GM18909 (cell line): ENCODE data around the gene PIK3C3.

Experiments
- ATAC-seq: cut with Tn5 transposase; IDR thresholded peaks from one replicate; pipeline ENCODE4 v1.9.1; 2021; ENCODE audit warnings: mild to moderate bottlenecking; ENCODE audit not compliant: unreplicated experiment, poor library complexity

The PIK3C3 gene

DNA sequence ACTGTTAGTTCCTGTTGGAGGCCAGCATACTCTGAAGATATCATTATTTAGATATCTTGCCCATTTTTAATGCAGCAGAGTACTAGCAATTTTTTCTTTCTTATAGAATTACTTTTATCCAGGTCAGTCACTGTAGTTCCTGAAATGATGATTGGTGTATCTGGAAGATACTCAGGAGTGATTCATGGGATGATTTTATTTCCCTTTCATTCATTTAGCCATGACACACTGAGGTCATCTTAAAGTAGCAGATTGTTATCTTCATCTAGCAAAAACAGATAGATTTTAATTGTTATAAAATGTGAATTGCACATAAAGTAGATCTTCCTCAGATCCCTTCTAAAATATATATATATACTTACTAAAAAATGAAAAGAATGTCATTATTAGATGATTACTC is 109.1 kb downstream of the PIK3C3 start:
- no peak for ATAC-seq

GRCh38 chr18:42067518-42067917 is 112.5 kb downstream of the PIK3C3 start:
- ATAC-seq = no peak

DNA sequence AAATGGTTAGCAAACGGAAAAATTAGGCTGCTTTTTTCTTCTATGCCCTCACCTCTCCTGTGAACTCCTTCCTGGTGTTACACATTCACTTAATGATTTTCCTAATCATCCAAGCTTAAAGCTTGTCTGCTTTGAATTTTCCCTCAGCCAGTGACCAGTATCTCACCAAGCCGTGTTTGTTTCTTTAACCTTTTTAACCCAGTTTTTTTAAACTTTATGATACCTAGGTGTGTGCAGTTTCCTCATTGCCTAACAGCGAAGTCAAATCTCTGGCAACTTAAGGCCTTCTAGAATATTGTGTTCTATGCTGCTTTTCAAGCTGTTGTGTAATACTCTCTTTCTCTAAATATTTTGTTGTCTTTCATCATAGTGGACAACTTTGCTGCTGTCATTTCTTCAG is 113.0 kb downstream of the PIK3C3 start:
- no peak for ATAC-seq

DNA sequence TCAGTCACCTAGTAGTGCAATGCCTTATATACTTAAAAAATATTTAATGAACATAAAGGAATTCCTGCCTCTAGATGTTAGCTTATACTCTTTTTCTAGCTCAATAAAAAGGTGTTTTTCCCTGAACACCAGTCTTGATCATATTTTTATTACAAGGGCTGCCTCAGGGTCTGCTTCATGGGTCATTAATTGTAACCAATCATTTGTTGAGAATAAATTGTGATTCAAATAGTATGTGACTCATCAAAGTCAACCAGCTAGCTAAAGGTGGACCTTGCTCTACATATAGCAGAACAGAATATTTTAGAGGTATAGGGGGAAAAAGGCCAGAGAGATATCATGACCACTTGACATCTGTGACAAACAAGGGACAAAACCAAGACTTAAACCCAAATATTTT is 114.0 kb downstream of the PIK3C3 start:
- ATAC-seq = no peak

GRCh38 chr18:42072407-42072806 is 117.4 kb downstream of the PIK3C3 start:
- no peak for ATAC-seq

GRCh38 chr18:42074704-42075103 is 119.7 kb downstream of the PIK3C3 start:
- ATAC-seq = no peak

DNA sequence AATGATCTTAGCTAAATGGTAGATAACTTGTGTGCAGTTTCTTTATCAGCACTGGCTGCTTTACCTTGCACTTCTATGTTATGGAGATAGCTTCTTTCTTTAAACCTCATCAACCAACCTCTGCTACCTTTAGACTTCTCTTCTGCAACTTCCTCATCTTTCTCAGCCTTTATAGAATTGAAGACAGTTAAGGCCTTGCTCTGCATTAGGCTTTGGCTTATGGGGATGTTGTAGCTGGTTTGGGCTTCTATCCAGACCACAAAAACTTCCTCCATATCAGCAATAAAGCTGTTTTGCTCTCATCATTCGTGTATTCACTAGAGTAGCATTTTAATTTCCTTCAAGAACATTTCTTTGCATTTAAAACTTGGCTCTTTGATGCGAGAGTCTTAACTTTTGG is 123.7 kb downstream of the PIK3C3 start:
- ATAC-seq = no peak

GRCh38 chr18:42080340-42080739 is 125.3 kb downstream of the PIK3C3 start:
- ATAC-seq = no peak

DNA sequence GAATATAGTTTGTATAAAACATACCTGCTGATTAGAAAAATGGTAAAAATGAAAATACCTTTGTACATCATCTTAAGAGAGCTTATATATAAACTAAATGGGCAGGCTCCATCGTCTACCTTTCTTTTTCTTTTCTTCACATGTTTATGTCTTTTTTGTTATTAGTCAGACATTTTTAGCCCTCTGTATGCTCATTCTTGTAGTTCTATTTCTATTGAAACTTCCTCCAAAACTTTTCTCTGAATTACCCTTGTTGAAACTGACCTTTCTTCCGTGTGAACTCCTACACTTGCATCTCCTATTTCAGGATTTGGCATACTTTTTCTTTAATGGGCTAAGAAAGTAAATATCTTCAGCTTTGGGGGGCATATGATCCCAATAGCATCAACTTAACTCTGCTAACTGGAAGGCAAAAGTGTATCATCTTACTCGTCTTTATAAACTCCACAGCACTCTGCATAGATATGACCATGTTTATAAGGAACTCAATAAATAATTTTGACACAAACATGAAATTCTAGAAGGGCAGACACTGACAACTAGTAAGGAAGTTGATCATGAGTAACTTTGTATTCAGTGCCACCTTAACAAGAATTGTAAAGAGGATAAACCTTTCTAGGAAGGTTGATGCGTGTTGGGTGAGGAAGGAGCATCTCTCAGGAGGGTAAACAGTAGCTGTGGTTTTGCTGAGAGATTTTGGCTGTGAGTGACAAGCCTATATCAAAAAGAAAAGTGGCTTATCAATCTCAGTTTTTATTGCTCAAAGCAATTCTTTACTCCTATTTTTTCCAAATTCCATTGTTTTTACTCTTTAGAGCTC is 127.6 kb downstream of the PIK3C3 start:
- no peak for ATAC-seq

GRCh38 chr18:42086288-42086687 is 131.3 kb downstream of the PIK3C3 start:
- ATAC-seq = no peak

- no peak for ATAC-seq
Measured at GRCh38 chr18:42087235-42087634, 132.2 kb downstream of the PIK3C3 start.

DNA sequence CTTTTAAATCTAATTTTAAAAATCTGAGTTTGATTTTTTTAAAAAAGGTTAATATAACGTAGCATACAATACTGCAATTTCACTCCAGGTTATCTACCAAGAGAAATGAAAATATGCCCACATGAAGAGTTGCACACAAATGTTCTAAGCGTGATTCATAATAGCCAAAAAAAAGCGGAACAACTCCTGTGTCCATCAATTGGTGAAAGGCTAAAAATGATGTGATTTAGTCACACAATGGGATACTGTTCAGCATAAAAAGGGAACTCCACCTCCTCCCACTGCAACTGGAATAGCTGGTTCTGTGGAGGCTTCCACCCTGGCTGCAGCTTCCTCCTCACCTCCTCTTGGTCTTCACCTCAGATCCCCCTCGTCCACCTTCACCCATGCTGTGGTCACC is 132.8 kb downstream of the PIK3C3 start:
- no peak for ATAC-seq

GRCh38 chr18:42092848-42093247 is 137.8 kb downstream of the PIK3C3 start:
- ATAC-seq = no peak

- no peak for ATAC-seq
Measured at GRCh38 chr18:42094875-42095274, 139.8 kb downstream of the PIK3C3 start.

- no peak for ATAC-seq
Measured at GRCh38 chr18:42095732-42096377, 140.8 kb downstream of the PIK3C3 start.

GRCh38 chr18:42100248-42100647 is 145.2 kb downstream of the PIK3C3 start:
- no peak for ATAC-seq

- ATAC-seq = no peak
Measured at GRCh38 chr18:42100911-42101310, 145.9 kb downstream of the PIK3C3 start.

DNA sequence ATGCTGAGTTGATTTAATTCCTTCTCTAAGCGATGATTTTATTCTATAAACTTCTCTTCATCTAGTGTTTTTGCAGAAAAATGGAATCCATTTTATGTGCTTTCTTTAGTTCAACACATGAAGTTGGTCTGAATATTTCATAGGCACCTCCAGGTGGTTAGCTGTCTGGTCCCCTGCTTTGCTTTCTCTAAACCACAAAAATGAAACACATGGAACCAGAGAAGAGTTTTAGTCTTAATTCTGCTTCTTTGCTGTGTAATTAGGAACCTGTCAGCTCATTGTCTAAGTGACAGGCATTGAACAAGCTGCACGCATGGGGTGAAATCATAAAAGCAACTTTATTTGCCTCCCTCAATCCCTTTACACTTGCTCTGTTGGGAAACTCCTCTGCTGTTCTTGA is 150.4 kb downstream of the PIK3C3 start:
- no peak for ATAC-seq

DNA sequence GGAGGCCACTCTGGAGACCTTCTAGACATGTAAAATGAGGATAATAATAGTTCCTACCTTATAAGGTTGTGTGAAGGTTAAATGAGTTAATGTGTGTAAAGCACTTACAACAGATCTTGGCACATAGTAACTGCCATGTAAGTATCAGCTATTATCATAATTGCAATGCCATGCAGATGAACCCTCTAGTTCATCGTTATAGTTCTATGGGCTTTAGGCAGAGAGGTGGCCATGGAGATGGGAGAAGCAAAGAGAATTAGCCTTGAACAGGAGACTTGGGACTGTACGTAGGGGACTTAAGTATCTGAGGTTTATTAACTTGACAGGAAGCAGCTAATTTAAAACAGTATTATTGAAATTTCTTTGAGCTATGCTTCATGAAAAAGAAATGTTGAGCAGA is 151.8 kb downstream of the PIK3C3 start:
- ATAC-seq = no peak

DNA sequence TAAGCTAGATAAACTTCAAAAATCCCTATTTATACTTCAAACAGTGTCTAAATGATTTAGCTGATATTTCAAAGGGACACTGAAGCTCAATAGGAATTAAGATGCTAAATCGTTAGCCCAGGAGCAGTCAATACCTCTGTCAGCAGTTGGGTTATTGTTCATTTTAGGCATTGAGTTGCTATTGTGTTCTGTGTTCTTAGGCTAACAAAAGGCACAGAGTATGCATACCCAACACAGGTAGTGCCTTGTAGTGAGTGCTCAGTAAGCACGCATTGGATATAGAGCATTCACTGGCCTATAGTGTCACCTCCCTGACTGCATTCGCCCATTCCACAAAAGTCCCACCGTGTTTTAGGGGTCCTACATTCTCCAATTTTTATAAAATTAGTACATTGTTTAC is 152.3 kb downstream of the PIK3C3 start:
- ATAC-seq = no peak

GRCh38 chr18:42107691-42108450 is 152.8 kb downstream of the PIK3C3 start:
- ATAC-seq = no peak
